Astrocyte of the cerebellum (primary cell): ENCODE measurements around the gene FOXP1.

Source experiments
- DNase-seq: peaks from one replicate; pipeline ENCODE4 v3.0.0-alpha.2; 2011; ENCODE audit warnings: low read depth
- H3K4me3 ChIP-seq: 2 replicates; pipeline ENCODE4 v1.5.1; 2011; ENCODE audit warnings: mild to moderate bottlenecking, low read depth, low read length, moderate library complexity
- CTCF ChIP-seq: IDR thresholded peaks from 2 replicates; pipeline ENCODE4 v1.5.1; 2012; ENCODE audit warnings: low read length, low read depth, moderate library complexity, mild to moderate bottlenecking; ENCODE audit errors: missing control alignments
- in situ Hi-C: cut with HindIII; loops from 2 replicates; pipeline ENCODE4 v1.10.0; 2017; ENCODE audit warnings: low sequenced_read_pairs

FOXP1 gene

DNA sequence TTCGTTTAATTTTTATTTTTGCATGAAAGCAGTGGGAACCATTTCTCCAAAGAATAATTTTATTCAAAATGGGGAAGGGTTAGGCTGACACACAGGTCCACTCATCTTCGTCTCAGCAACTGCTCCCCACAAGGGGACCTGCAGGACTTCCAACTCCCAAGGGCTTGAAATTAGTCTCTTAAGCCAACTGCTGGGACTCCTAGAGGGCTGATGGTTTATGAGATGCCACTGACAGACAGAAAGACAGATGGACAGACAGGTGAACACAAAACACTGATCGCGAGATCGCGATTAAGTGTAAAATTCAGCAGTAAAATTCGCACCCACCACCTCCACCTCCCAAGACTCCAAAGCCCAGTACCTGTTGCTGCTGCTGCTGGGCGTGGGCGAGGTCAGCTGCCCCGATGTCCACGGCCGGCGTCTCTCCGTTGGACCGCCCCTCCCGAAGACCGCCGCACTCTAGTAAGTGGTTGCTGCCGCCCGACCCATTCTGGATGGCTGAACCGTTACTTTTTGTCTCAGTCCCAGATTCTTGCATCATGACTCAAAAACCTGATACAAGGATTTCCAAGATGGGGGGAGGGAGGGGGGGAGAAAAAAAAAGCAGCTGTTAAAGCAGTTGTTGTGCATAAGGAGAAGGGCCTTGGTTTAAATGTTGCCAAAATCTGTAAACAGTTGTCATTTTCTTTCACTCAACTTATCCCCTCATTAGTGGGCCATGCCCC is 385.5 kb downstream of the FOXP1 start:
- no peak for DNase-seq
- no peak for TF ChIP-seq CTCF
- H3K4me3 ChIP-seq: no peak overlapping the region
- in situ Hi-C loops: no loop called here

DNA sequence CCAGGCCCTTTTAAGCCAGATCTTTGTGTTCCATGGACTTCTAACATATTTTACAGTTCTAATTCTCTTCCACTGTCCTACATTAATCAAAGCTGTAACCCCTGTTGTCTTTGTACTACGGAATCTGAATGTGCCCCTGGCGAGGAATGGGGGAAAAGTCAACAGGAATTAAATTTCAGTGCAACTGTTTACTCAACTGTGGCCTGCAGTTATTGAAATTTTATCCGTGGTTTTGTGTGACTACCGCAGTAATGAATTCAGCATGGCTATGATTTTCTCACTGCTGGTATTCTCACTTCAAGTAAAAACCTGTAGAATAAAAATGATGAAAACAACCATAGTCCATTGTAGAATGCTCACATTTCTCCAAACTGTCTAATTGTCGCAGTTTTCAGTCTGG is 388.0 kb downstream of the FOXP1 start:
- H3K4me3 ChIP-seq: no peak overlapping the region
- TF ChIP-seq CTCF: peak; percentile 6
- in situ Hi-C loops: no loop called here
- peak; percentile 89 for DNase-seq

GRCh38 chr3:71194785-71195184 is 388.7 kb downstream of the FOXP1 start:
- no peak for TF ChIP-seq CTCF
- no peak overlapping the region for H3K4me3 ChIP-seq
- no peak for DNase-seq
- in situ Hi-C loops: no loop called here

DNA sequence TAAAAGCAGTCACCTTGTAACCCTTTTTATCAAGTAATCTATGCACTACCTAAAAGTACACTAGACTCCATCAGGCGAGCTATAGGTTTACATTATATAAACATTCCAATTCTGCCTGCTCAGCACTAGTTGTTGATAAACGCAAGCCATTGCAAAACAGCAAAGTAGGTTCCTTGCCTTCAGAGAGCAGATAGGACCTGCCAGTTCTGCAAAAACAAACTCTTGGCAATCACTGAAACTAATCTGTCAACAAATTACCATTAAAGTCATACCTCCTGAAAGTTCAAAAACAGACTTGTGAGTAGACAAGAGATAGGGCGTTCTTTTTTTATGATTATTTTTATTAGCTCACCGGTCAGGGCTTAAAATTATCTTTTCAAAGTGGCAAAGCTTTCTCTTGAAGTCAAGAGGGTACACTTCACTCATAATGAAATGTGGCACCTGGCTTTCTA is 392.5 kb downstream of the FOXP1 start:
- H3K4me3 ChIP-seq: no peak overlapping the region
- DNase-seq: no peak
- in situ Hi-C loops: no loop called here
- TF ChIP-seq CTCF: no peak

DNA sequence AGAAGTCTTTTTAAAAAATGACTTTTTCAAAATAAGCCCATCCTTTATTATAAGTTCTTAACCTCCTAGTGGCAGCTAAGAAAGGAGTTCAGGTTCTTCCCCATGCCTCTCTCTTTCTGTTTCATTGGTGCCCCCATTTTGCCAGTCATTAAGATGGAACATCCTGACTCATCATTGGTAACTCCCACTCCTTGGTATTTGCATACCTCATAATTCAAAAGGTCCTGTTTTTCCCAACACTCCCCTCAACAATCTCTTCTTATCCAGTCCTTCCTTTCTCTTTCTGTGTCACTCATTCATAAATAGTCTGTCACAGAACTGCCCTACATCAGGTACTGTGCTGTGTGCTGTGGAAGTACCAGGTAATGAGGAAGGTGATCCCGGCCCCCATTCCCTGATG is 394.0 kb downstream of the FOXP1 start:
- no peak for DNase-seq
- in situ Hi-C loops: no loop called here
- no peak overlapping the region for H3K4me3 ChIP-seq
- TF ChIP-seq CTCF: no peak

DNA sequence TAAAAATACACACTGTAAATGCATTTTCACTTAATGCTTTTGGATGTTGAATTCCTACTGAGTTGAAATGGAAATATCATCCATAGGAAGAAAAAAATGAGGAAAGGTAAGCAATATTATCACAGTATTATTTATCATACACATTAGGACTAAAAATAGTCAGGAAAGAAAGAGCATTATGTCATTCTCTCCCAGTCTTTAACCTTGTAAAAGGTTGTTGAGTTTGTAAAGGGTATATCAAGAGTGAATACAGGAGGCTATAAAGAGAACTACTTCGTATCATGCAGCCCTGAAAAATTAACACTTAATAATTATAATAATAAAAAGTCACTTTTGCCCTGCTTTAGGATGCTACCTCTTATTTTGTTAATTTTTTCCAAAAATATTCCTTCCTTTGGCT is 395.8 kb downstream of the FOXP1 start:
- no peak for DNase-seq
- no peak overlapping the region for H3K4me3 ChIP-seq
- TF ChIP-seq CTCF: no peak
- in situ Hi-C loops: no loop called here

GRCh38 chr3:71186801-71187200 is 396.7 kb downstream of the FOXP1 start:
- DNase-seq: no peak
- in situ Hi-C loops: no loop called here
- H3K4me3 ChIP-seq: no peak overlapping the region
- no peak for TF ChIP-seq CTCF
